AG09319 (cell line): Measurements from ENCODE around the gene CTNNA3.

ENCODE experiments used
- DNase-seq: peaks from one replicate; pipeline ENCODE4 v3.0.0-alpha.2; 2010; ENCODE audit warnings: low read depth; ENCODE audit errors: extremely low read depth
- CTCF ChIP-seq: IDR thresholded peaks from 2 replicates; pipeline ENCODE4 v1.5.1; 2011; ENCODE audit warnings: low read depth, mild to moderate bottlenecking, inconsistent platforms, low read length, moderate library complexity

The CTNNA3 gene

GRCh38 chr10:66981361-66982052, 714.5 kb downstream of the CTNNA3 start:
- TF ChIP-seq CTCF: no peak
- no peak for DNase-seq

- no peak for TF ChIP-seq CTCF
- no peak for DNase-seq
Observed at GRCh38 chr10:66980246-66980815, 715.7 kb downstream of the CTNNA3 start.

GRCh38 chr10:66964946-66965345, 731.0 kb downstream of the CTNNA3 start:
- TF ChIP-seq CTCF: no peak
- DNase-seq: no peak

GRCh38 chr10:66958466-66958865, 737.5 kb downstream of the CTNNA3 start:
- no peak for DNase-seq
- TF ChIP-seq CTCF: no peak

GRCh38 chr10:66951896-66952295, 744.1 kb downstream of the CTNNA3 start:
- no peak for TF ChIP-seq CTCF
- DNase-seq: no peak

GRCh38 chr10:66943590-66943989, 752.4 kb downstream of the CTNNA3 start:
- DNase-seq: no peak
- no peak for TF ChIP-seq CTCF

- DNase-seq: no peak
- no peak for TF ChIP-seq CTCF
Observed at GRCh38 chr10:66942407-66942806, 753.6 kb downstream of the CTNNA3 start.
